DMS 273 (cell line): ENCODE data around the gene CEP162.
A peak's percentile ranks its signal among the peaks of the same experiment; 100 is the strongest.
"Not testable (repeated sequence)": the region's sequence is repeated elsewhere in the genome, so short reads cannot be mapped to it uniquely, and the experiment has no call there.

Source experiments
- DNase-seq: peaks from one replicate; lab custom pipeline; 2025; ENCODE audit not compliant: unreplicated experiment; lab: John Stamatoyannopoulos, UW

The CEP162 gene, protein sequence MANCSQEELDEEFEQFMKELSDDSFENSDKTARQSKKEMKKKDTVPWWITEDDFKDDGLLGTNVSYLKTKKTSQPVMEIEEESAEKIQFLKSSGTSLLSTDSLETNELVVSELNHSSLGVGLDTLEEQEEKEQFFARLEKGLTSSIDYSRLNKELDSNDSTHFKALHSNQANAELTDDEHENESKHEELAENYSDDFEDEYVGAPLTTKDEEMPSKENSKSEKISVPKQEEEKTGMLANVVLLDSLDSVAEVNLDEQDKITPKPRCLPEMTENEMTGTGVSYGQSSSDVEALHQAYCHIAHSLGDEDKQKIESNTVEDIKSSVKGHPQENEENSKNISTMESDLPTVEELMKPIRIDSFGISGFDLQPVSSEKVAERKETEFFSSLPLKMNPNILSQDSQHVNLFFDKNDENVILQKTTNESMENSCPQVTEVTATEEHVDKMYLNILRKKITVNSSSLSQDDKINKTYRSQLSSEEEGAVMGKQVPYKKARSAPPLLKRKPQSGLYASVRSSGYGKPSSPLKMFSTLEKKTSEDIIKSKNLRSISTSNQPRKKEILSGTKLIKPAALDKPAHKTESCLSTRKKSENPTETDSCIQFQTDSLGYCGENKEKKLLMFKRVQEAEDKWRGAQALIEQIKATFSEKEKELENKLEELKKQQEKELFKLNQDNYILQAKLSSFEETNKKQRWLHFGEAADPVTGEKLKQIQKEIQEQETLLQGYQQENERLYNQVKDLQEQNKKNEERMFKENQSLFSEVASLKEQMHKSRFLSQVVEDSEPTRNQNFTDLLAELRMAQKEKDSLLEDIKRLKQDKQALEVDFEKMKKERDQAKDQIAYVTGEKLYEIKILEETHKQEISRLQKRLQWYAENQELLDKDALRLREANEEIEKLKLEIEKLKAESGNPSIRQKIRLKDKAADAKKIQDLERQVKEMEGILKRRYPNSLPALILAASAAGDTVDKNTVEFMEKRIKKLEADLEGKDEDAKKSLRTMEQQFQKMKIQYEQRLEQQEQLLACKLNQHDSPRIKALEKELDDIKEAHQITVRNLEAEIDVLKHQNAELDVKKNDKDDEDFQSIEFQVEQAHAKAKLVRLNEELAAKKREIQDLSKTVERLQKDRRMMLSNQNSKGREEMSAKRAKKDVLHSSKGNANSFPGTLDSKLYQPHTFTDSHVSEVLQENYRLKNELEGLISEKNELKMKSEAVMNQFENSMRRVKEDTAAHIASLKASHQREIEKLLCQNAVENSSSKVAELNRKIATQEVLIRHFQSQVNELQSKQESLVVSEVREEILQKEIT (N-terminal part only)

DNA sequence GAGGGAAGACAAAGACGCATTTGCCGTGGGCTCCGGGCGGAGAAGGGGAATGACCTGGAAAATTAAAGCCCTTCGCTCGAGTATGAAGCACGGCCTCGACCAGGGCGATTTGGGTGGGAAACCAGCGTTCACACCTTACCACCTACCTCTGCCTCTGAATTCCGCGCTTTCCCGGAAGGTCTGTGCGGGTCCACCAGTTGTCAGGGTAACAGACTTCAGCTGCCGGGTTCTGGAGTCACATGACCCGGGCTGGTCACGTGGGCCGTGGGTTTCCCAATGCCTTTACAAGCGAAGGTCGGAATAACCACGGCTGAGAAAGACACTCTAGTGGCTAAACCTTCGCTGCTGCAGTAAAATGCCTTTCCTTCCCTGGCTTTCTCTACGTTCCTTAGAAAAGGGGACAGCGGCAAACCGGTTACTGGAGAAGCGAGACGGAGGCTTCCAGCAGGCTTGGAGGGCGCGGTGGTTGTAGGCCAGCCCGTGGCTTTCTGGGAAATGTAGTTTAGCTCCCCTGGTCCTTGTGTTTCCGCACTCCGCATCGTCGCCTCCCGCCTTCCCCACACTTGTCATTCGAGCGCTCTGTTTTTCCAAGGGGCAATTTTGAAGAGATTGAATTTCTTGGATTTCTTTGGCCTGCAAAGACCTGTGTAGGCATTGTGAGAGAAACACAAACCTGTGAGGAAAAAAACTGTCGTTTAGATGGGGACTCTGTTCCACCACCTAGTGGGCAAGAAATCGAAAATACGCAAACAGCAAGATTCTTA, at the start of gene CEP162:
TSS of gene CEP162 (minus strand) at position 210 of the 764 bp plus-strand sequence. CDS start 1,250 bp downstream, outside the sequence.
- peak; percentile 96 for DNase-seq

DNA sequence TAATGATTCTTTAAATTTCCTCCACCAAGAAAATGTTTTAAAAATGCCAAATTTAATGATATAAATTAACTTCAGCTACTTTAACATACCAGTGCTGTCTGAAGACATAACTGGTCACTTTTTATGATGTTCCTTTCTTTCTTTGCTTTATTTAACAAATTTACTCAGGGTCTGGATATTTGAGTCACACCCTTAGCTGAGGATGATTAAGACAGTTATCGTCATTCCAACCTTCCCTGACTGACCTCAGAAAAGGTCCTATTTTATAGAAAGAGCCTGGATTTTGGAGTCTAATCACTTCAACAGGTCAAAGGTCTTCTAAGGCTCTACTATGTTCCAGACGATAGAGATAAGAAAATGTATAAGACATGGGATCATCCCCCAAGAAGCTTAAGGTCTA, 47.4 kb upstream of the CEP162 start:
- no peak for DNase-seq

DNA sequence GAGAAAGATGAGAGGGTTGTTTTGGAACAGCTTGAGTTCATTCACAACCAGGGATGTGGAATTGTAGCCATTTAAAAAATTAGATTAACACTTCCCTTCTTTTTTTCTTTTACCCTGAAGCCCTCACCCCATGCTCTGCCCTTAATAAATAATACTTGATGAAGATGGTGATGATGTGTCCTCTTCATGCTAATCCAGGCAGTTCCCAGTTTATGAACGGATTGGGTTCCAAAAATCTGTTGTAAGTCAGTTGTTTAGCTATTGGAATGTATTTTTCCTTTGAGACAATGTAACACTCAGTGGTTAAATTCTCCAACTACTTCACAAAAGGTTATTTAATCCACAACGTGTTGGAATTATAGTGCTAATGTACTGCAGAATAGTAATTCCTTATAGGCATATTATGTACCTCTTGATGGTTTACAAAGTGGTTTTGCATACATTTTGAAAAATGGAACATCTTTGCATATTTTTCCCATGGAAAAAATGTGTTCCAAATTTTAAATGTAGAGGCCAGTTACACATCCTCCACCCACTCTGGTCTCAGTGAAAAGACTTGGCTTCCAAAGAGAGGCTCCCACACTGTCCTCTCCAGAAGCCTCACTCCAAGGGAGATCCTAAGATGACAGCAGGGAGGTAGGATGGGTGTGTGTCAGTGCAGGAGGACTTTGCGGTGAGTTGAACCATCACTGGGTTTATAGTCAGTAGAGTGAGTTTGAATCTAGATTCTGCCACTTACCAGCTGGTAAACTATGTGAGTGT, 45.8 kb upstream of the CEP162 start:
- DNase-seq: no peak

DNA sequence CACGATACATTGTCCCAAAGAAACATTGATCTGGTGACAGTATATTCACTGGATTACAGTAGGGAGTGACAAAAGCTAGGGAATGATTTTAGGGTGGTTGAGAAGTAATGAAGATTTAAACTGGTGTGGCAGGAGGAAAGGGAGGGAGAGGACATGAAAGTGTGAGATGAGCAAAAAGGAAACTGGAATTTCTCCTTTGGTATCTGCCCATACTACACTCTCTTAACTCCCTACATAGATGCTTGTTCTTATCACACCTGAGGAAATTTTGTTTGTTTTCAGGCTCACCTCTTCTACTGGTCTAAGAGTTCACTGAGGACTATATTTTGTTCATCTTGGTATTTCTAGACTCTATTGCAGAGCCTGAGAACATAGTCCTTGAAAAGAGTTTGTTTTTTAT, 44.9 kb upstream of the CEP162 start:
- DNase-seq: no peak

DNA sequence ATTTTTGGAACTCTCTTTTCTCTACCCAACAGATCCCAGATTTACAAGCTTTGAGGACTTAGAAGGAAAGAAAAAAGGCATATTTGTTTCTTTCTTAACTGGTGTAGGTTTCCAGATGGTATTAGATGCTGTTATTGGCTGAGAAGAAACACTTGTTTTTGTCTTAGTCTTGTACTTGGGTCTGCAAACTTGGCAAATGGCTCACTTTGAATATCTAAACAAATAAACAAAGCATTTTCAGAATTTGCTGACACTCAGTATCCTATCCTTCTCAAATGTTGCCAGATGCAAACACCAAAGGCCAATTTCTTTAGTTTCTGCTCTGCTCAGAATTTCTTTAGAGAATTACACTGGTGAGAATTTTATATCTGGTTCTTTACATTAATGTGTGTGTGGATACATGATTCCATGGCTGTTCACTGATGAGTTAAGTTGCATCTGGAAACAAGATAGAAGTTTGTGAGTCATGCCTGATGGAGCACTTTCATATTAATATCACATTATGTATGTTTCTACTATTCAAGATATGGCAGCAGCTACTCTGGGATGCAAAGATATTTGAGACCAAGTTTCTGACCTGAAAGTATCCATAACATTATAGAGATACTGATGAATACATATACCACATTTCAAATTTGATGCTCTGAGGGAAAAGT, 43.7 kb upstream of the CEP162 start:
- DNase-seq: no peak

DNA sequence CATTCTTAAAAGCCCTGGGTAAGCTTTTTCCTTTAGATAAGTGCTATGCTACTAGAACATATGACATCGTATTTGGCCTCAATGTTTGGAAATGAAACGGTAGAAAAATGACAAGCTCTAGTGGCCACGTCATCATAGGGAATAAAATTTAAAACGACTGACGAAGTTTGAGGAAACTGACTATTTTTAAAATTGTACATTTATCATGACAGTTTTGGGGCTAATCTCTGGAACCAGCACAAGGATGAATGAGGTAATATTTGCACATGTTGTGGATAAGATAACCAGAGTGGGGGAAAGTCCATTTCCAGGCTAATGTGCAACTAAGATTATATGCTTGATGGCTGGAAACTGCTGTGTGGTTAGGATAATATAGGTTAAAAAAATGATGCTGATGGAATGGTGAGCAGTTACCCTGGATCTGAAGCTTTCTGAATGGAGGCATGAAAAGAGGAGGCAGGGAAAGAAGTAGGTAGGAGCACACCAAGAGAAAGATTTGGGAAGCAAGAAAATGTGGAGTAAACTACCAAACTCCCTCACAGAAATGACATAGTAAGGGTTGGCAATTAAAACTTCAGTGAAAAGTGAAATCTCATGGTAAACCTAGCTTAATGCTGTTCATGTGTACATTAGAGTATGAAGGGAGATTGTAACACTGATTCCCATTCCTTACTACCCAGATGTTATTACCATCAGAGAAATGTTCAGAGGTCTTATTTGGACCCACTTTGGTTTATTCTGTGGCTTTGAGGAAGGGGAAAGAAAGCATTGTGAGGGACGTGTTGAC, 42.7 kb upstream of the CEP162 start:
- no peak for DNase-seq

DNA sequence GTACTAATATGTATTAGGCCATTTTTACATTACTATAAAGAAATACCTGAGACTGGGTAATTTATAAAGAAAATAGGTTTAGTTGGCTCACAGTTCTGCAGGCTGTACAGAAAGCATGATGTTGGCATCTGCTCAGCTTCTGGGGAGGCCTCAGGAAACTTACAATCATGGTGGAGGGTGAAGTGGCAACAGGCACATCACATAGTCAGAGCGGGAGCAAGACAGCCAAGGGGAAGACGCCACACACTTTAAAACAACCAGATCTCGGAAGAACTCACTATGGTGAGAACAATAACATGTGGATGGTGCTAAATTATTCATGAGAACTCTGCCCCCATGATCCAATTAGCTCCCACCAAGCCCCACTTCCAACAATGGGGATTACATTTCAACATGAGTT, 41.3 kb upstream of the CEP162 start:
- no peak for DNase-seq

DNA sequence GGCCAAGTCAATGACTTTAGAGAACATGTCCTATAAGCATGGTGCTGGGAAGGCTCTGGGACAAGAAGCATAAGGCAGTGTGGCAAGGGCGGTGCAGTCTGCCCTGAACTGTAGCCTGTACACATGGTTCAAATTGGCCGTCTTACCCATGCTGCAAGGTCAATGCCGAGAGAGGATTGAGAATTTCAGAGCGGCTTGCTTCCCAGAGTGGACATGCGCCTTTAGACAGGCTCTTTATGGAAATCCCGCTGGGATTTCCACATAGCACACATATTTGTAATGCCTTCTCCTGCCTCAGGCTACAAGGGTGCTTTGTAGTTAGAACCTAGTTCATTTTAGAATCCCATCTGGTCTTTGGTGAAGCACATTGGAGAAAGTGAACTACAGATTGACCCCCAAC, 36.1 kb upstream of the CEP162 start:
- DNase-seq: no peak

DNA sequence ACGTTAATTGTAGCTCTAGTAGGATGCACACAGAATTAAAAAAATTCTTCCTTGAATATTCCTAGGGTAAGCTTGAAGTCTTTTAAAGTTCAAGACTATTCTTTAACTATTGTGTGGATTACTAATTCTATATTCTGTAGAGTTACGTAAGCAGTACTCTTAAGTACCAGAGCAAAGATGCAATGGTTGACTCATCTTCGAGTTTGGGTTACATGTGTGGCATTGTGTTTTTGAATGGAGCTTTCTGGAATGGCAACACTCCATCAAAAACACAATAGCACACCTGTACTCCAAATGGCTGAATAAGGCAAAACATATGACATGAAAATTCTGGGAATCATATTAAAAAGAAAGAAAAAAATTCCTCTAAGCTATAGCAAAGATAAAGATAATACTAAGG, 33.5 kb upstream of the CEP162 start:
- DNase-seq: no peak

DNA sequence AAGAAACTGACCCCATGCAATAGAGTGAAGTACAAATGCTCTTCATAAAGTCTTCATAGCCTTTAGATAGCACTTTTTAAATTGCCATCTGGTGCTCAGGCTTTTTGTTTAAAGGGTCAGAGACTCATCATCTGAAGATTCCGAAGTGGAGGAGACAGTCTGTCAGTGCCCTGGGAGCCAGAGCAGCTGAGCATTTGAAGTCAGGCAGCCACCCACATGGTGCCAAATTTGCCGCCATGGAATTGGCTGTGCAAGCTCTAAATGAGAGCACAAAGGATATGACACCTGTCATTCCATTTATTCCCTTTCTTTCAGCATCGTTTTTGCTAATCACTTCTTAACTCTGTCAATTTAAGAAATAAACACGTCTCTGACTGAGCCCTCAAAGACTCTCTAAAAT, 32.8 kb upstream of the CEP162 start:
- DNase-seq: peak; percentile 33

DNA sequence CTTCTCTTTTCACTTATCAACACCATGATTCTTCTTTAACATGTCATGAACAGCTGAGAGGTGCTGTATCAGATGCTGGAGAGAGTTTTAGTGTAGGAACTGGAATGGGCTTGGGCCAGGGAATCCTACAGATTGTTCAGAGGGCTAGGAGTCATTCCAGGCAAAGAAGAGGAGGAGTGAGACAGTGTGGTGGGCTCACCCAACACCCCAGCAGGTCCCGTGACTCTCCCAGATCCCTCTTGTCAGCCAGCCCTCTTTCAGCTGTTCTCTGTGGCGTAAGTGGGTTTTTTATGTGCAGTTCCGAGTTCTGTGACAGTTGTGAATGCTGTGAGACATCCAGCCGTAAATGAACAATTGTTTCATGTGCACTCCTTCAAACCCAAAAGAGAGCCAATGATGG, 31.4 kb upstream of the CEP162 start:
- no peak for DNase-seq

DNA sequence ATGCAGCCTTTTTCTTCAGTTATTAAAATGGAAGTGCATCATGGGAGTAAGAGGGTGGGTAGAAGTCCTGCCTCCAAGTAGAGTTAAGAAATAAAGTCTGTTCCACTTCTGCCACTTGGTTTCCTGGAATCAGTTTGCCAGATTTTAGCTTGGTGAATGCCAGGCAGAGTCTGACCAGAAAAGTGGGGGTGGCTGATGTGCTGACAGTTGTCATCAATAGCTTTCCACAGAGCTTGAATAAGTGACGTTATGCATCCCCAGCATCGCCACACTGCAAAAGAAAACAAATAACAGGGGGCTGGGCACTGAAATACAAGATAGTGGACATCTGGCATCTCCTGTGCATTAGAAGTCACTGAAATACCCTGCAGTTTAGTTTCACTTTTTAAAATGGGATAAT, 30.8 kb upstream of the CEP162 start:
- peak; percentile 33 for DNase-seq

DNA sequence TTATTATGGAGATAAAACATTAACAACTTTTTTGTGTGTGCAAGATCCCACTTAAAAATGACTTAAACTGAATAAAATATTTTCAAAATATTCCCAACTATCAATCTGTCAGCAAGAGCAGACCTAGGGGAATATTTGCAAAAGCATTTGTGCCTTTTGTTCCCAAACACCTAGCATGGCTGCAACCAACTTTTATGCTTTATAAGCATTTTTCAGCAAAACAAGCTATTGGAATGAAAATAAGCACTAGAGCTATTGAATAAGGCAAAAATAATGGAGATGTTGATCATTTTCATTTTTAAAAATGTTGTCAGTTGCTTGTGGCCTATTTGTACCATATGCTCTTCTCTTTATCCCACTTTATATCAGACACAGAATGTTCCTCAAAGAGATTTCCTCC, 28.2 kb upstream of the CEP162 start:
- no peak for DNase-seq

DNA sequence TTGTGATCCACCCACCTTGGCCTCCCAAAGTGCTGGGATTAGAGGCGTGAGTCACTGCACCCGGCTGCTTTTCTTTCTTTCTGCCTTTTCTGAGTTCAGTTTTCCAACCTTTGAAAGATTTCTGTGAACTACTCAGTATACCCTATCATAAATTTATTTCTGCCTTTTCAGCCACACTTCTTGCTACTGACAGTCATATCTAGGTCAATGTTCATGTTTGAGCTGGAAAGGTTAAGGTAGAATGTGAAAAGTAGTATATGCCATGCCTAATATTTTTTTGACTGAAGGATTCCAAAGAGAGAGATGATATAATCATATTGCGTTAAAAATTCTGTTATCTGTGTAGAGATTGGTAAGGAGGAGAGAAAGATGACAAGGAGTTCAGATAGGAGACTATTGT, 25.9 kb upstream of the CEP162 start:
- DNase-seq: no peak

DNA sequence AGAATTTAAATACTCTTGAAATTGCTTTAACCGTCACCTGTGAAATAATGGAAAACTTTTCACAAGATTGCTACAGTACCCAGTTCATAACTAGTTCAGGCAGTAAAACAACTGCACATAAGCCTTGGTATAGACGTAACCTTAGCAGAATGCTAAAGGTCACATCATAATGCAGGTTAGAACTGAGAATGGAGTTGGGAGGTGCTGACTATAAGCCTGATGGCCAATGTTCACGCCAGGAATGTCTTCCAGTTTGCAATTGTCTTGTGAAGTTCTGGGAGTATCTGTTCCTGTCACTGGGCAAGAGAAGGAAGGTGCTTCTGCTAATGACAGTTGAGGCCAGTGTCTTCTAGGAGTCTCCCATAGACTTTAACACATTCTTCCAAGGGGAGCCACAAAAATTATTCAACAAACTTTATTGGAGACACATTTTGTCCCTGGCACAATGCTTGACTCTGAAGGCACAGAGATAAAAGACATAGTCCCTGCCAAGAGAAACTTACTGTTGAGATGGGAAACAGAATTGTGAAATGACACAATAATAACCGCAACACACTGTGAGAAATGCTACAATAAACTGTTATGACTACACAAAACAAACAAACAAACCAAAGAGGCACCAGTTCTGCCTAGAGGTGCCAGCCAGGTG, 24.6 kb upstream of the CEP162 start:
- DNase-seq: no peak

DNA sequence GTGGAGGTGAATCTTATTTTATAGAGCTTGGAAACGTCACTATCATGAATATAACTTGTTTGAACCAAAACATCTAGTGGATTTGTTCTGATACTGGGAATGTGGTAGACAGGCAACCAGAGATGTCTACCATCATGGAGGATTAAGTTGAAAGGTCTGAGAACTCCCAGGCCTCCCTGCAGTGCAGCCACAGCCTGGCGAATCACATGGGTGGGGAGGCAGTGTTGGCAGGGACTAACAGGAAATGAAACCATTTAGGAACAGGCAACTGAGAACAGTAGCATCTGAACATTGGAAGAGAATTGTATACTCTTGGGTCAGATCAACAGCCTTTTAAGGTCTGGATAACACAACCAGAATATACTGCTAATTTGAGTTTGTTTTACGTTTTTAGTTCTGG, 22.3 kb upstream of the CEP162 start:
- no peak for DNase-seq

DNA sequence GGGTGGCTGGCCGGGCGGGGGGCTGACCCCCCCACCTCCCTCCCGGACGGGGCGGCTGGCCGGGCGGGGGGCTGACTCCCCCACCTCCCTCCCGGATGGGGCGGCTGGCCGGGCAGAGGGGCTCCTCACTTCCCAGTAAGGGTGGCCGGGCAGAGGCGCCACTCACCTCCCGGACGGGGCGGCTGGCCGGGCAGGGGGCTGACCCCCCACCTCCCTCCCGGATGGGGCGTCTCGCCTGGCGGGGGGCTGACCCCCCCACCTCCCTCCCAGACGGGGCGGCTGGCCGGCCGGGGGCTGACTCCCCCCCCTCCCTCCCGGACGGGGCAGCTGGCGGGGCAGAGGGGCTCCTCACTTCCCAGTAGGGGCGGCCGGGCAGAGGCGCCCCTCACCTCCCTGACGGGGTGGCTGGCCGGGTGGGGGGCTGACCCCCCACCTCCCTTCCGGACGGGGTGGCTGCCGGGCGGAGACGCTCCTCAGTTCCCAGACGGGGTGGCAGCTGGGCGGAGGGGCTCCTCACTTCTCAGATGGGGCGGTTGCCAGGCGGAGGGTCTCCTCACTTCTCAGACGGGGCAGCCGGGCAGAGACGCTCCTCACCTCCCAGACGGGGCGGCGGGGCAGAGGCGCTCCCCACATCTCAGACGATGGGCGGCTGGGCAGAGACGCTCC, 17.1 kb upstream of the CEP162 start:
- DNase-seq: not testable (repeated sequence)

DNA sequence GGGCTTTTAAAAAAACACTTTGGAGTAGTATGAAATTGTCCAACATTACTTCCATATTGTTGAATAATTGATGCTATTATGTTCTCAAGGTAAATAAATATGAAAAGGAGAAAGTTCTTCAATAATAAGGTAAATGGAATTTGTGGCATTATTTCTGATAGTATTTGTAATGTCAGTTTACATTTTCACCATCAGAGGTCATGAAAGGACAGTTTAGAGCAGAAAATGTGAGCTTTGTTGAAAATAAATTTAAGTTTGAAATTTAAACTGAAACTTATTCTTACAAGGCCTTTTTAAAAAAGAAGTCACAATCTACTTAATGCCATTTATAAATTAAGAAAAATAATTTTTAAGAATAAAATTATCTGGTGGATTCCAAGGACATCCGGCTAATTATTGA, 15.8 kb upstream of the CEP162 start:
- no peak for DNase-seq
